Immature natural killer cell (primary cell): ENCODE results near the gene RBM28. TPM values are rescaled to one million over a fixed set of nuclear protein-coding genes. Genes with fewer than 3 reads are reported as not detected.
A peak's percentile ranks its signal among the peaks of the same experiment; 100 is the strongest.

Experiments used
- DNase-seq, 3 donors: peaks; one replicate each; pipeline ENCODE4 v3.0.0; 2022; ENCODE audit warnings: mixed read lengths in 1 of 3
- H3K27ac Mint-ChIP-seq, 6 donors: one replicate each; pipeline ENCODE4 v1.8.0; 2020; ENCODE audit warnings: mixed read lengths in 6 of 6, mild to moderate bottlenecking in 5 of 6, inconsistent platforms in 4 of 6, moderate library complexity in 3 of 6
- H3K27me3 Mint-ChIP-seq, 3 donors: one replicate each; pipeline ENCODE4 v1.8.0; 2020 to 2021; ENCODE audit warnings: low read depth in 3 of 3, mild to moderate bottlenecking in 3 of 3, mixed read lengths in 3 of 3, moderate library complexity in 3 of 3, inconsistent platforms in 1 of 3
- H3K36me3 Mint-ChIP-seq, 3 donors: one replicate each; pipeline ENCODE4 v1.8.0; 2020; ENCODE audit warnings: mixed read lengths in 3 of 3, inconsistent platforms in 2 of 3, mild to moderate bottlenecking in 2 of 3
- H3K4me1 Mint-ChIP-seq, 2 donors: one replicate each; pipeline ENCODE4 v1.8.0; 2020; ENCODE audit warnings: inconsistent platforms in 2 of 2, mild to moderate bottlenecking in 2 of 2, mixed read lengths in 2 of 2, moderate library complexity in 1 of 2
- H3K4me3 Mint-ChIP-seq, 5 donors: one replicate each; pipeline ENCODE4 v1.8.0; 2020; ENCODE audit warnings: mild to moderate bottlenecking in 5 of 5, mixed read lengths in 5 of 5, inconsistent platforms in 3 of 5, moderate library complexity in 3 of 5
- H3K9me3 Mint-ChIP-seq, 6 donors: one replicate each; pipeline ENCODE4 v1.8.0; 2020; ENCODE audit warnings: mild to moderate bottlenecking in 6 of 6, mixed read lengths in 6 of 6, inconsistent platforms in 4 of 6, moderate library complexity in 3 of 6
- polyA plus RNA-seq, 3 donors: library from polyadenylated mRNA; unstranded; fragments of 300-500 nt; fragmentation: Illumina TruSeq; gene quantifications; one replicate each; pipeline ENCODE4 v1.2.3, GENCODE V29; 2021

RBM28 gene
- polyA plus RNA-seq, 3 donors from 2014 or later = 3.0 to 14.1 (median 7.5) TPM

GRCh38 chr7:128362670-128363069 lies 19.0 kb upstream of the RBM28 start:
- H3K27me3 Mint-ChIP-seq = peaks cover 22 to 35% (median 25%) of the 10 kb centered on the region in 3 donors
- H3K27ac Mint-ChIP-seq = no peak overlapping the region

DNA sequence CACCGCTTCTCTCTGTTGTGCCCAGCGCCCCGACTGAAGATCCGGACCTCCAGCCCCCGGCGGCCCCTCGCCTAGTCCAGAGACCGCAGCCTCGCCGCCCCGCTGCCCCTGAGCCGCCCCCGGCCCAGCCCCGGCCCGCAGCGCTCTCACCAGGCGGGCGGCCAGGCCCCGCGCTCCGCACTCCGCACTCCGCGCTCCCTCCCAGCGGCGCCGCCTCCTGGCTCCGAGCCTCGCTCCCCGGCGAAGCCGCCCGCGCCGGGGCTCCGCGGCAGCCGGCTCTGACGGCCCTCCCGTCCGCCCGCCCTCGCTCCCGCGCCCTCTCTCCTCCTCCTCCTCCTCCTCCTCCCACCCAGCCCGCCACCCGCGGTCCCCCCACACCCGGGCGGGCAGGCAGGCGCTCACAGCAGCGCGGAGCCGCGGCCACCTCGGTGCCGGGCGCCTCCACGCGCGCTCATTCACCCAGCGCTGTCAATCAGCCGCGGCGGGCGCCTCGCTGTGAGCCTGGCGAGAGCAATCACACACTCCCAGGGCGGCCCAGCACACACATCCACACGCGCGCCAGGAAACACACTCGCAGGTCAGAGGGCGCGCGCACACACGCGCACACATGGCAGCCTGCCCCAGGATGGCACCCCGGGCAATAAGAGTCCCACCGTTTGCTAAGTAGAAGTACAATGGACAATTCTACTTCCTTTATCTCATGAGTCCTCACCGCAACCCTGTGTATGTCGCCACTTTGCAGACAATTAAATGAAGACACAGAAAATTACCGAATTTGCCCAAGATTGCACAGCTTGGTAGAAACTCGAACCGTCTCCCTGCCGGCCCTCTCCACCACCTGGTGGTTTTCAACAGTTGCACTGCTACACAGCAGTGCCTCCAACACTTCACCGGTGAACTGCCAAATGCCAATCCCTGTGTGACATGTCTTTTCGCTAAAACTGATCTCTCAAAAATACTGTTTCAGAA lies 18.0 kb upstream of the RBM28 start, which contains the start of gene PRRT4:
PRRT4 (minus strand) TSS at position 280 of the 969 bp plus-strand sequence.
- Mint-ChIP-seq H3K27me3 (peaks cover 22 to 35% (median 24%) of the 10 kb centered on the region in 3 donors), H3K4me3 (peak within 1 kb of the TSS; percentile 74 to 88 (median 82)), H3K4me1 (peaks cover 14 to 16% of the 10 kb centered on the region in 2 donors), H3K27ac (no peak within 1 kb of the TSS), H3K9me3 (no peaks in the 10 kb centered on the region), H3K36me3 (no peaks in the 10 kb centered on the region)
- peak; percentile 15 to 35 (median 19) for DNase-seq

More at GRCh38 chr7:128362670-128363069, 19.0 kb upstream of the RBM28 start:
- no peaks in the 10 kb centered on the region for H3K36me3 Mint-ChIP-seq
- peak overlapping the region; percentile 22 to 88 (median 76) for H3K4me3 Mint-ChIP-seq
- peaks cover 14 to 16% of the 10 kb centered on the region in 2 donors for H3K4me1 Mint-ChIP-seq
- no peak for DNase-seq
- no peaks in the 10 kb centered on the region for H3K9me3 Mint-ChIP-seq

- Mint-ChIP-seq H3K4me1 (peaks cover 14 to 16% of the 10 kb centered on the region in 2 donors), H3K27me3 (peaks cover 19 to 32% (median 22%) of the 10 kb centered on the region in 3 donors), H3K27ac (no peak overlapping the region), H3K9me3 (no peaks in the 10 kb centered on the region), H3K4me3 (peak overlapping the region in 1 of 5 donors; percentile 46), H3K36me3 (no peaks in the 10 kb centered on the region)
- no peak for DNase-seq
Measured at GRCh38 chr7:128360359-128360678, 16.6 kb upstream of the RBM28 start.

- Mint-ChIP-seq H3K36me3 (no peaks in the 10 kb centered on the region), H3K4me1 (peaks cover 14 to 16% of the 10 kb centered on the region in 2 donors), H3K9me3 (no peaks in the 10 kb centered on the region), H3K4me3 (peak overlapping the region in 3 of 5 donors; percentile 23 to 55 (median 46)), H3K27ac (no peak overlapping the region), H3K27me3 (peaks cover 18 to 28% (median 22%) of the 10 kb centered on the region in 3 donors)
- no peak for DNase-seq
Measured at GRCh38 chr7:128359939-128360338, 16.2 kb upstream of the RBM28 start.

DNA sequence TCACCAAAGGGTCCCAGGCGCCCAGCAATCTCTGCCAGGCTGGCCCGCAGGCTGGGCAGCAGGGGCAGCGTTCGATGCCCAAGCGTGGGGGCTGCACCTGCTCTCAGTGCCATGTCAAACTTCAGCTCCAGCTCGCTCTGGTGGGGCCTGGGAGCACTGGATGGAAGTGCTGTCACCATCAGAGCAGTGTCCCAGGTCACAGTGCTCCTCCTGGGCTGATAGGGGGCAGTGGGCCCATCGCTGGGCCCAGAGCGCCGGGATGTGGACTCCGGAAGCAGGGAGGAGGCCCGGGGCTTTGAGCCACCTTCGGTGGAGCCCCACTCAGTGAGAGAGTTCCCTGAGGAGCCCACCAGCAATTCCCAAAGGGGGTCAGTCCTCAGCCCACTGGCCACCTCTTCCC lies 15.6 kb upstream of the RBM28 start:
- Mint-ChIP-seq H3K27me3 (peaks cover 18 to 24% (median 18%) of the 10 kb centered on the region in 3 donors), H3K4me3 (peak overlapping the region in 2 of 5 donors; percentile 25 to 33), H3K27ac (no peak overlapping the region), H3K9me3 (no peaks in the 10 kb centered on the region), H3K4me1 (peaks cover 14 to 16% of the 10 kb centered on the region in 2 donors), H3K36me3 (no peaks in the 10 kb centered on the region)
- no peak for DNase-seq

GRCh38 chr7:128358233-128358632 lies 14.5 kb upstream of the RBM28 start:
- H3K27ac Mint-ChIP-seq = no peak overlapping the region
- peaks cover 0 to 2% (median 0%) of the 10 kb centered on the region in 3 donors for H3K36me3 Mint-ChIP-seq
- H3K9me3 Mint-ChIP-seq = peaks cover 0 to 1% (median 0%) of the 10 kb centered on the region in 6 donors
- H3K4me1 Mint-ChIP-seq = peaks cover 14 to 16% of the 10 kb centered on the region in 2 donors
- peaks cover 12 to 22% (median 20%) of the 10 kb centered on the region in 3 donors for H3K27me3 Mint-ChIP-seq
- H3K4me3 Mint-ChIP-seq = no peak overlapping the region
- DNase-seq = no peak

GRCh38 chr7:128357217-128357613 lies 13.5 kb upstream of the RBM28 start:
- no peak for DNase-seq
- H3K27ac Mint-ChIP-seq = no peak overlapping the region
- peaks cover 9 to 19% (median 18%) of the 10 kb centered on the region in 3 donors for H3K27me3 Mint-ChIP-seq
- H3K4me1 Mint-ChIP-seq = peaks cover 12 to 16% of the 10 kb centered on the region in 2 donors
- H3K4me3 Mint-ChIP-seq = no peak overlapping the region
- peaks cover 0 to 5% (median 0%) of the 10 kb centered on the region in 3 donors for H3K36me3 Mint-ChIP-seq
- H3K9me3 Mint-ChIP-seq = peaks cover 0 to 2% (median 0%) of the 10 kb centered on the region in 6 donors

- Mint-ChIP-seq H3K36me3 (peaks cover 0 to 5% (median 0%) of the 10 kb centered on the region in 3 donors), H3K27me3 (peaks cover 6 to 15% (median 15%) of the 10 kb centered on the region in 3 donors), H3K4me3 (no peak overlapping the region), H3K9me3 (peaks cover 0 to 2% (median 0%) of the 10 kb centered on the region in 6 donors), H3K4me1 (peaks cover 6 to 11% of the 10 kb centered on the region in 2 donors), H3K27ac (no peak overlapping the region)
- no peak for DNase-seq
Measured at GRCh38 chr7:128356546-128357216, 13.0 kb upstream of the RBM28 start.

- Mint-ChIP-seq H3K4me1 (peaks cover 3 to 5% of the 10 kb centered on the region in 2 donors), H3K27me3 (peaks cover 5 to 20% (median 9%) of the 10 kb centered on the region in 3 donors), H3K9me3 (peaks cover 0 to 3% (median 0%) of the 10 kb centered on the region in 6 donors), H3K4me3 (peak overlapping the region in 2 of 5 donors; percentile 48 to 67), H3K36me3 (peaks cover 0 to 5% (median 0%) of the 10 kb centered on the region in 3 donors), H3K27ac (no peak overlapping the region)
- no peak for DNase-seq
Measured at GRCh38 chr7:128353610-128354009, 9.9 kb upstream of the RBM28 start.

GRCh38 chr7:128353189-128353588 lies 9.5 kb upstream of the RBM28 start:
- no peak overlapping the region for H3K27ac Mint-ChIP-seq
- H3K27me3 Mint-ChIP-seq = peaks cover 6 to 20% (median 13%) of the 10 kb centered on the region in 3 donors
- H3K4me3 Mint-ChIP-seq = peak overlapping the region; percentile 47 to 67 (median 56)
- peaks cover 0 to 5% (median 0%) of the 10 kb centered on the region in 3 donors for H3K36me3 Mint-ChIP-seq
- H3K4me1 Mint-ChIP-seq = peaks cover 3 to 5% of the 10 kb centered on the region in 2 donors
- H3K9me3 Mint-ChIP-seq = peaks cover 0 to 3% (median 0%) of the 10 kb centered on the region in 6 donors
- DNase-seq = no peak

GRCh38 chr7:128352636-128353035 lies 8.9 kb upstream of the RBM28 start:
- Mint-ChIP-seq H3K9me3 (peaks cover 0 to 3% (median 0%) of the 10 kb centered on the region in 6 donors), H3K4me3 (peak overlapping the region; percentile 47 to 67 (median 56)), H3K27me3 (peaks cover 6 to 20% (median 14%) of the 10 kb centered on the region in 3 donors), H3K27ac (no peak overlapping the region), H3K4me1 (peaks cover 3 to 5% of the 10 kb centered on the region in 2 donors), H3K36me3 (peaks cover 0 to 5% (median 0%) of the 10 kb centered on the region in 3 donors)
- no peak for DNase-seq

GRCh38 chr7:128352153-128352537 lies 8.4 kb upstream of the RBM28 start:
- no peak overlapping the region for H3K4me3 Mint-ChIP-seq
- peaks cover 0 to 3% (median 0%) of the 10 kb centered on the region in 6 donors for H3K9me3 Mint-ChIP-seq
- peaks cover 3 to 5% of the 10 kb centered on the region in 2 donors for H3K4me1 Mint-ChIP-seq
- H3K27me3 Mint-ChIP-seq = peaks cover 4 to 20% (median 17%) of the 10 kb centered on the region in 3 donors
- peak in 2 of 3 donors; percentile 22 to 29 for DNase-seq
- no peak overlapping the region for H3K27ac Mint-ChIP-seq
- peaks cover 0 to 5% (median 0%) of the 10 kb centered on the region in 3 donors for H3K36me3 Mint-ChIP-seq
